WTC11 (cell line): Measurements from ENCODE around the gene TANGO6. TPM values are rescaled to one million over a fixed set of nuclear protein-coding genes. Genes with fewer than 3 reads are reported as not detected.

ENCODE experiments used
- ATAC-seq: fragments of 200-7000 bp; cut with Tn5 transposase; 2 replicates; pipeline ENCODE4 v1.10.0; 2021; ENCODE audit warnings: mild to moderate bottlenecking, moderate library complexity
- CTCF ChIA-PET: fragments of 300-600 bp; sonication (Branson Sonifier 250); formaldehyde crosslinking; loops from one replicate; lab custom pipeline; 2021; ENCODE audit warnings: antibody characterized with exemption; lab: Charles Lee
- POLR2A ChIA-PET: fragments of 350-600 bp; sonication (Branson Sonifier 250); formaldehyde crosslinking; loops from one replicate; lab custom pipeline; 2021; ENCODE audit warnings: antibody characterized with exemption; lab: Charles Lee
- DNase-seq: peaks from one replicate; pipeline ENCODE4 v3.0.0; 2021; ENCODE audit warnings: low spot score
- H3K27ac Mint-ChIP-seq: 2 replicates; pipeline ENCODE4 v1.8.0; 2021; ENCODE audit warnings: mixed read lengths
- H3K27me3 Mint-ChIP-seq: 2 replicates; pipeline ENCODE4 v1.8.0; 2021; ENCODE audit warnings: low read depth, mild to moderate bottlenecking, moderate library complexity, mixed read lengths
- H3K36me3 Mint-ChIP-seq: 2 replicates; pipeline ENCODE4 v1.8.0; 2021; ENCODE audit warnings: mixed read lengths
- H3K4me1 Mint-ChIP-seq: 2 replicates; pipeline ENCODE4 v1.8.0; 2022; ENCODE audit warnings: mixed read lengths
- H3K4me3 Mint-ChIP-seq: 2 replicates; pipeline ENCODE4 v1.8.0; 2021; ENCODE audit warnings: mild to moderate bottlenecking, moderate library complexity, mixed read lengths
- H3K9me3 Mint-ChIP-seq: 2 replicates; pipeline ENCODE4 v1.8.0; 2021; ENCODE audit warnings: mixed read lengths
- ATF1 ChIP-seq: sonication (generic); formaldehyde crosslinking; IDR thresholded peaks from 2 replicates; pipeline ENCODE4 v1.8.1; 2023; ENCODE audit warnings: mild to moderate bottlenecking, moderate library complexity, missing genetic modification reagents
- ESRRA ChIP-seq: sonication (generic); formaldehyde crosslinking; IDR thresholded peaks from 2 replicates; pipeline ENCODE4 v1.8.1; 2022; ENCODE audit warnings: mild to moderate bottlenecking, missing genetic modification reagents, borderline replicate concordance
- GRHL2 ChIP-seq: fragments of 250-450 bp; sonication (Bioruptor Pico); IDR thresholded peaks from 2 replicates; pipeline ENCODE4 v1.8.0; 2022; ENCODE audit warnings: mild to moderate bottlenecking, moderate library complexity; ENCODE audit not compliant: insufficient replicate concordance, severe bottlenecking
- HMGA2 ChIP-seq: fragments of 250-450 bp; sonication (Bioruptor Pico); IDR thresholded peaks from 2 replicates; pipeline ENCODE4 v1.4.0; 2021; ENCODE audit warnings: mild to moderate bottlenecking, moderate library complexity
- MXD4 ChIP-seq: fragments of 250-450 bp; sonication (Bioruptor Pico); IDR thresholded peaks from 2 replicates; pipeline ENCODE4 v1.8.0; 2021; ENCODE audit warnings: mild to moderate bottlenecking, moderate library complexity, borderline replicate concordance
- NFE2L1 ChIP-seq: sonication (generic); formaldehyde crosslinking; IDR thresholded peaks from 2 replicates; pipeline ENCODE4 v1.8.1; 2023; ENCODE audit warnings: missing genetic modification reagents
- NR1H2 ChIP-seq: sonication (generic); formaldehyde crosslinking; IDR thresholded peaks from 2 replicates; pipeline ENCODE4 v1.9.0; 2021; ENCODE audit warnings: mild to moderate bottlenecking, moderate library complexity, missing genetic modification reagents
- NR3C1 ChIP-seq: sonication (generic); formaldehyde crosslinking; conservative IDR thresholded peaks from 2 replicates; pipeline ENCODE4 v1.8.1; 2023; ENCODE audit warnings: low read depth, mild to moderate bottlenecking, missing genetic modification reagents
- OVOL2 ChIP-seq: fragments of 250-450 bp; sonication (Bioruptor Pico); IDR thresholded peaks from 2 replicates; pipeline ENCODE4 v1.9.0; 2021; ENCODE audit warnings: mild to moderate bottlenecking, borderline replicate concordance
- PRRX2 ChIP-seq: fragments of 250-450 bp; sonication (Bioruptor Pico); IDR thresholded peaks from 2 replicates; pipeline ENCODE4 v1.8.0; 2021; ENCODE audit warnings: mild to moderate bottlenecking
- RORB ChIP-seq: fragments of 250-450 bp; sonication (Bioruptor Pico); IDR thresholded peaks from 2 replicates; pipeline ENCODE4 v1.9.0; 2021; ENCODE audit warnings: mild to moderate bottlenecking
- SMAD4 ChIP-seq: sonication (generic); formaldehyde crosslinking; IDR thresholded peaks from 2 replicates; pipeline ENCODE4 v1.8.0; 2022; ENCODE audit warnings: mild to moderate bottlenecking, missing genetic modification reagents
- ZNF121 ChIP-seq: sonication (generic); formaldehyde crosslinking; IDR thresholded peaks from 2 replicates; pipeline ENCODE4 v1.8.0; 2023; ENCODE audit warnings: missing genetic modification reagents
- ZNF317 ChIP-seq: sonication (generic); formaldehyde crosslinking; IDR thresholded peaks from 2 replicates; pipeline ENCODE4 v1.8.1; 2023; ENCODE audit warnings: low read depth, mild to moderate bottlenecking, moderate library complexity, missing genetic modification reagents, borderline replicate concordance
- ZNF423 ChIP-seq: fragments of 250-450 bp; sonication (Bioruptor Pico); IDR thresholded peaks from 2 replicates; pipeline ENCODE4 v2.1.2; 2022; ENCODE audit warnings: mild to moderate bottlenecking, moderate library complexity
- total RNA-seq: library from RNA; stranded (reverse); gene quantifications from 3 replicates; pipeline ENCODE4 v1.2.3, GENCODE V29; 2021
- TF ChIP-seq, protein P1 (sequence below): sonication (generic); formaldehyde crosslinking; IDR thresholded peaks from 2 replicates; pipeline ENCODE4 v1.8.1; 2022; ENCODE audit warnings: mild to moderate bottlenecking, missing genetic modification reagents, moderate library complexity, borderline replicate concordance
- TF ChIP-seq, protein P2 (sequence below): fragments of 200-600 bp; IDR thresholded peaks from 2 replicates; pipeline ENCODE4 v1.8.0; 2022; ENCODE audit warnings: antibody characterized with exemption
- TF ChIP-seq, protein P3 (sequence below): sonication (generic); formaldehyde crosslinking; IDR thresholded peaks from 2 replicates; pipeline ENCODE4 v1.8.0; 2022; ENCODE audit warnings: missing genetic modification reagents
- TF ChIP-seq, protein P4 (sequence below): fragments of 250-450 bp; sonication (Bioruptor Pico); IDR thresholded peaks from 2 replicates; pipeline ENCODE4 v1.9.0; 2021; ENCODE audit warnings: mild to moderate bottlenecking
- TF ChIP-seq, protein P5 (sequence below): sonication (generic); formaldehyde crosslinking; IDR thresholded peaks from 2 replicates; pipeline ENCODE4 v1.8.1; 2023; ENCODE audit warnings: mild to moderate bottlenecking, missing genetic modification reagents, borderline replicate concordance

TANGO6 gene
- total RNA-seq, 1 experiment from 2014 or later, result 15.6 TPM

DNA sequence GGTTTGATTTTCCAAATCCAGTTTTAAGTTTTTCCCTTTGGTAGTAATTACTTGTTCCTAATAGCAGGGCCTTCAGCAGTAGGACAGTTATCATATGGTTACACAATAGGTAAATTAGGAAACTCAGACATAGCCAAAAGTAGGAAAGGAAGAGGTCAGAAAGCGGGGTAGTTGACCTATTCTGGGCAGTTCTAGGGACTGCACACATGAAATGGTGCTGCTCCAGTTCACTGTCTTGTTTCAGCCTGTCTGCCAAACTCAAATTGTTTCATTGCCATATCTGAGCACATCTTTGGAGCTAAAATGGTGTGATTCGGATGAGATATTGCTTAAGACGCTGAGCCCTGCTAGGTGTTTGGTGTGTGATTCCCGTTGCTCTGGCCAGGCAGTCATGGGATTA lies 56.7 kb downstream of the TANGO6 start:
- Mint-ChIP-seq H3K36me3 (no peaks in the 10 kb centered on the region), H3K4me1 (peaks cover 18% of the 10 kb centered on the region), H3K9me3 (no peaks in the 10 kb centered on the region), H3K4me3 (no peak overlapping the region), H3K27me3 (no peaks in the 10 kb centered on the region), H3K27ac (peak overlapping the region; percentile 16)
- ChIA-PET POLR2A (no interaction called here), CTCF (no interaction called here)
- DNase-seq (no peak), ATAC-seq (no peak)
- TF ChIP-seq NFE2L1 (no peak), NR3C1 (CRISPR knock-in tag) (no peak), ZNF423 (CRISPR knock-in tag) (no peak), ZNF317 (CRISPR knock-in tag) (no peak), ZNF121 (CRISPR knock-in tag) (no peak), MXD4 (CRISPR knock-in tag) (no peak), GRHL2 (no peak), NR1H2 (no peak), ESRRA (no peak), RORB (CRISPR knock-in tag) (no peak), PRRX2 (CRISPR knock-in tag) (no peak), HMGA2 (no peak), ATF1 (CRISPR knock-in tag) (no peak), OVOL2 (CRISPR knock-in tag) (no peak), SMAD4 (CRISPR knock-in tag) (no peak)
- TF ChIP-seq, protein P1, sequence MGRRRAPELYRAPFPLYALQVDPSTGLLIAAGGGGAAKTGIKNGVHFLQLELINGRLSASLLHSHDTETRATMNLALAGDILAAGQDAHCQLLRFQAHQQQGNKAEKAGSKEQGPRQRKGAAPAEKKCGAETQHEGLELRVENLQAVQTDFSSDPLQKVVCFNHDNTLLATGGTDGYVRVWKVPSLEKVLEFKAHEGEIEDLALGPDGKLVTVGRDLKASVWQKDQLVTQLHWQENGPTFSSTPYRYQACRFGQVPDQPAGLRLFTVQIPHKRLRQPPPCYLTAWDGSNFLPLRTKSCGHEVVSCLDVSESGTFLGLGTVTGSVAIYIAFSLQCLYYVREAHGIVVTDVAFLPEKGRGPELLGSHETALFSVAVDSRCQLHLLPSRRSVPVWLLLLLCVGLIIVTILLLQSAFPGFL (CRISPR knock-in tag), result no peak
- TF ChIP-seq, protein P2, sequence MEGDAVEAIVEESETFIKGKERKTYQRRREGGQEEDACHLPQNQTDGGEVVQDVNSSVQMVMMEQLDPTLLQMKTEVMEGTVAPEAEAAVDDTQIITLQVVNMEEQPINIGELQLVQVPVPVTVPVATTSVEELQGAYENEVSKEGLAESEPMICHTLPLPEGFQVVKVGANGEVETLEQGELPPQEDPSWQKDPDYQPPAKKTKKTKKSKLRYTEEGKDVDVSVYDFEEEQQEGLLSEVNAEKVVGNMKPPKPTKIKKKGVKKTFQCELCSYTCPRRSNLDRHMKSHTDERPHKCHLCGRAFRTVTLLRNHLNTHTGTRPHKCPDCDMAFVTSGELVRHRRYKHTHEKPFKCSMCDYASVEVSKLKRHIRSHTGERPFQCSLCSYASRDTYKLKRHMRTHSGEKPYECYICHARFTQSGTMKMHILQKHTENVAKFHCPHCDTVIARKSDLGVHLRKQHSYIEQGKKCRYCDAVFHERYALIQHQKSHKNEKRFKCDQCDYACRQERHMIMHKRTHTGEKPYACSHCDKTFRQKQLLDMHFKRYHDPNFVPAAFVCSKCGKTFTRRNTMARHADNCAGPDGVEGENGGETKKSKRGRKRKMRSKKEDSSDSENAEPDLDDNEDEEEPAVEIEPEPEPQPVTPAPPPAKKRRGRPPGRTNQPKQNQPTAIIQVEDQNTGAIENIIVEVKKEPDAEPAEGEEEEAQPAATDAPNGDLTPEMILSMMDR, result no peak
- TF ChIP-seq, protein P3, sequence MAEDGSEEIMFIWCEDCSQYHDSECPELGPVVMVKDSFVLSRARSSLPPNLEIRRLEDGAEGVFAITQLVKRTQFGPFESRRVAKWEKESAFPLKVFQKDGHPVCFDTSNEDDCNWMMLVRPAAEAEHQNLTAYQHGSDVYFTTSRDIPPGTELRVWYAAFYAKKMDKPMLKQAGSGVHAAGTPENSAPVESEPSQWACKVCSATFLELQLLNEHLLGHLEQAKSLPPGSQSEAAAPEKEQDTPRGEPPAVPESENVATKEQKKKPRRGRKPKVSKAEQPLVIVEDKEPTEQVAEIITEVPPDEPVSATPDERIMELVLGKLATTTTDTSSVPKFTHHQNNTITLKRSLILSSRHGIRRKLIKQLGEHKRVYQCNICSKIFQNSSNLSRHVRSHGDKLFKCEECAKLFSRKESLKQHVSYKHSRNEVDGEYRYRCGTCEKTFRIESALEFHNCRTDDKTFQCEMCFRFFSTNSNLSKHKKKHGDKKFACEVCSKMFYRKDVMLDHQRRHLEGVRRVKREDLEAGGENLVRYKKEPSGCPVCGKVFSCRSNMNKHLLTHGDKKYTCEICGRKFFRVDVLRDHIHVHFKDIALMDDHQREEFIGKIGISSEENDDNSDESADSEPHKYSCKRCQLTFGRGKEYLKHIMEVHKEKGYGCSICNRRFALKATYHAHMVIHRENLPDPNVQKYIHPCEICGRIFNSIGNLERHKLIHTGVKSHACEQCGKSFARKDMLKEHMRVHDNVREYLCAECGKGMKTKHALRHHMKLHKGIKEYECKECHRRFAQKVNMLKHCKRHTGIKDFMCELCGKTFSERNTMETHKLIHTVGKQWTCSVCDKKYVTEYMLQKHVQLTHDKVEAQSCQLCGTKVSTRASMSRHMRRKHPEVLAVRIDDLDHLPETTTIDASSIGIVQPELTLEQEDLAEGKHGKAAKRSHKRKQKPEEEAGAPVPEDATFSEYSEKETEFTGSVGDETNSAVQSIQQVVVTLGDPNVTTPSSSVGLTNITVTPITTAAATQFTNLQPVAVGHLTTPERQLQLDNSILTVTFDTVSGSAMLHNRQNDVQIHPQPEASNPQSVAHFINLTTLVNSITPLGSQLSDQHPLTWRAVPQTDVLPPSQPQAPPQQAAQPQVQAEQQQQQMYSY (CRISPR knock-in tag), result no peak
- TF ChIP-seq, protein P4, sequence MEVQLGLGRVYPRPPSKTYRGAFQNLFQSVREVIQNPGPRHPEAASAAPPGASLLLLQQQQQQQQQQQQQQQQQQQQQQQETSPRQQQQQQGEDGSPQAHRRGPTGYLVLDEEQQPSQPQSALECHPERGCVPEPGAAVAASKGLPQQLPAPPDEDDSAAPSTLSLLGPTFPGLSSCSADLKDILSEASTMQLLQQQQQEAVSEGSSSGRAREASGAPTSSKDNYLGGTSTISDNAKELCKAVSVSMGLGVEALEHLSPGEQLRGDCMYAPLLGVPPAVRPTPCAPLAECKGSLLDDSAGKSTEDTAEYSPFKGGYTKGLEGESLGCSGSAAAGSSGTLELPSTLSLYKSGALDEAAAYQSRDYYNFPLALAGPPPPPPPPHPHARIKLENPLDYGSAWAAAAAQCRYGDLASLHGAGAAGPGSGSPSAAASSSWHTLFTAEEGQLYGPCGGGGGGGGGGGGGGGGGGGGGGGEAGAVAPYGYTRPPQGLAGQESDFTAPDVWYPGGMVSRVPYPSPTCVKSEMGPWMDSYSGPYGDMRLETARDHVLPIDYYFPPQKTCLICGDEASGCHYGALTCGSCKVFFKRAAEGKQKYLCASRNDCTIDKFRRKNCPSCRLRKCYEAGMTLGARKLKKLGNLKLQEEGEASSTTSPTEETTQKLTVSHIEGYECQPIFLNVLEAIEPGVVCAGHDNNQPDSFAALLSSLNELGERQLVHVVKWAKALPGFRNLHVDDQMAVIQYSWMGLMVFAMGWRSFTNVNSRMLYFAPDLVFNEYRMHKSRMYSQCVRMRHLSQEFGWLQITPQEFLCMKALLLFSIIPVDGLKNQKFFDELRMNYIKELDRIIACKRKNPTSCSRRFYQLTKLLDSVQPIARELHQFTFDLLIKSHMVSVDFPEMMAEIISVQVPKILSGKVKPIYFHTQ, result no peak
- TF ChIP-seq, protein P5, sequence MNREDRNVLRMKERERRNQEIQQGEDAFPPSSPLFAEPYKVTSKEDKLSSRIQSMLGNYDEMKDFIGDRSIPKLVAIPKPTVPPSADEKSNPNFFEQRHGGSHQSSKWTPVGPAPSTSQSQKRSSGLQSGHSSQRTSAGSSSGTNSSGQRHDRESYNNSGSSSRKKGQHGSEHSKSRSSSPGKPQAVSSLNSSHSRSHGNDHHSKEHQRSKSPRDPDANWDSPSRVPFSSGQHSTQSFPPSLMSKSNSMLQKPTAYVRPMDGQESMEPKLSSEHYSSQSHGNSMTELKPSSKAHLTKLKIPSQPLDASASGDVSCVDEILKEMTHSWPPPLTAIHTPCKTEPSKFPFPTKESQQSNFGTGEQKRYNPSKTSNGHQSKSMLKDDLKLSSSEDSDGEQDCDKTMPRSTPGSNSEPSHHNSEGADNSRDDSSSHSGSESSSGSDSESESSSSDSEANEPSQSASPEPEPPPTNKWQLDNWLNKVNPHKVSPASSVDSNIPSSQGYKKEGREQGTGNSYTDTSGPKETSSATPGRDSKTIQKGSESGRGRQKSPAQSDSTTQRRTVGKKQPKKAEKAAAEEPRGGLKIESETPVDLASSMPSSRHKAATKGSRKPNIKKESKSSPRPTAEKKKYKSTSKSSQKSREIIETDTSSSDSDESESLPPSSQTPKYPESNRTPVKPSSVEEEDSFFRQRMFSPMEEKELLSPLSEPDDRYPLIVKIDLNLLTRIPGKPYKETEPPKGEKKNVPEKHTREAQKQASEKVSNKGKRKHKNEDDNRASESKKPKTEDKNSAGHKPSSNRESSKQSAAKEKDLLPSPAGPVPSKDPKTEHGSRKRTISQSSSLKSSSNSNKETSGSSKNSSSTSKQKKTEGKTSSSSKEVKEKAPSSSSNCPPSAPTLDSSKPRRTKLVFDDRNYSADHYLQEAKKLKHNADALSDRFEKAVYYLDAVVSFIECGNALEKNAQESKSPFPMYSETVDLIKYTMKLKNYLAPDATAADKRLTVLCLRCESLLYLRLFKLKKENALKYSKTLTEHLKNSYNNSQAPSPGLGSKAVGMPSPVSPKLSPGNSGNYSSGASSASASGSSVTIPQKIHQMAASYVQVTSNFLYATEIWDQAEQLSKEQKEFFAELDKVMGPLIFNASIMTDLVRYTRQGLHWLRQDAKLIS, result no peak
